Effector CD4-positive, alpha-beta T cell (primary cell): ENCODE results near the gene CAMK2A.

Experiments used
- DNase-seq: peaks from one replicate; pipeline ENCODE4 v3.0.0-alpha.2; 2020

CAMK2A gene

DNA sequence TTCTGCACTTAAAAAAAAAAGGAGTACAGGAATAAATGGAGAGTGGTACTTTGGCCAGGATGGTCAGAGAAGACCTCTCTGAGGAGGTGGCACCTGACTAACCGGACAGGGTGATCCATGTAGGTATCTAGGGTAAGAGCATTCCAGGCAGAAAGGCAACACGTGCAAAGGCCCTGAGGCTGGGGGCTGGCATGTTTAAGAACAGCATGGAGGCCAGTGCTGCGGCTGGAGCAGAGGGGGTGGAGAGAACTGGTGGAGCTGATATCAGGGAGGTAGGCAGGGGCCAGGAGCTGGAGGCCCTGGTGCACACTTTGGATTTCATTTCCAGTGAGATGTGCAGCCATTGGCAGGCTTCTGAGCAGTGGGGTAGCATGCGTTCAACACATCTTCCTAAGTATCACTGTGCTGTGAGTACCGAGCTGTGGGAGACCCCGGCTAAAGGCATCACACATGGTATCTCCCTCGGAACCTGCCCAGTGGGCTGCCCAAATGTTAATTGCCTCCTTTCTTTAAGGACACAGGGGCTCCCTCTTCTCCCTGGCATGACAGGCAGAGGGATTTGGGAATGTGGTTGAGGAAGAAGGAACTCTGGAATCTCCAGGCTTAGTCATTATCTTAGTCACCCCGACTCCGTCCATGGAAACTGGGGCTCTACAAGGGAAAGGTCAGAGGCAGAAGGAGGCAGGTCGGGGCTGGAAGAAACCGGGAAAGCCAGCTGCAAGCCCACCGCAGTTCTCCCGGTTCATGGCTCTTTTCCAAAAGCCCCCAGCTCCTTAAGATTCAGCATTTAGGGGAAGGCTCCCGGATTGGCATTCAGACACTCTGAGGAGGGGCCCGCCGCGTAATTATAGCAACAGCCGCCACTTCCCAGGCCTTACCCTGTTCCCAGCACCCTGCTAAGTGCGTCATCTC lies 81.1 kb downstream of the CAMK2A start:
- DNase-seq, result no peak

DNA sequence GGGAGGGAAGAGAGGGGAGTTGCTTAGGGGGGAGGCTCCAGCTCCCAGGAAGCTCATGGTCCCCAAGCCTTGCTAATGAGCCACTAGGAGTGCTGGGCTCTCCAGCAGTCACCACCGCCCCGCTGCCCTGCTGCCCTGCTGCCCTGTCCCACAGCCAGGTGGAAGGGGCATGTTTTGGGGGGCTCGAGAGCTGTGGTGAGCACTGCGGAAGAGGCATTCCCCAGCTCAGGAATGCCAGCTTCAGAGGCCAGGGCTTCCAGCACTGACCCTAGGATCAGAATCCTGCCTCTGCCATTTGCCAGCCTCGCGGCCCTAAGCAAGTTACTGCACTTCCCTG lies 82.8 kb downstream of the CAMK2A start:
- no peak for DNase-seq

DNA sequence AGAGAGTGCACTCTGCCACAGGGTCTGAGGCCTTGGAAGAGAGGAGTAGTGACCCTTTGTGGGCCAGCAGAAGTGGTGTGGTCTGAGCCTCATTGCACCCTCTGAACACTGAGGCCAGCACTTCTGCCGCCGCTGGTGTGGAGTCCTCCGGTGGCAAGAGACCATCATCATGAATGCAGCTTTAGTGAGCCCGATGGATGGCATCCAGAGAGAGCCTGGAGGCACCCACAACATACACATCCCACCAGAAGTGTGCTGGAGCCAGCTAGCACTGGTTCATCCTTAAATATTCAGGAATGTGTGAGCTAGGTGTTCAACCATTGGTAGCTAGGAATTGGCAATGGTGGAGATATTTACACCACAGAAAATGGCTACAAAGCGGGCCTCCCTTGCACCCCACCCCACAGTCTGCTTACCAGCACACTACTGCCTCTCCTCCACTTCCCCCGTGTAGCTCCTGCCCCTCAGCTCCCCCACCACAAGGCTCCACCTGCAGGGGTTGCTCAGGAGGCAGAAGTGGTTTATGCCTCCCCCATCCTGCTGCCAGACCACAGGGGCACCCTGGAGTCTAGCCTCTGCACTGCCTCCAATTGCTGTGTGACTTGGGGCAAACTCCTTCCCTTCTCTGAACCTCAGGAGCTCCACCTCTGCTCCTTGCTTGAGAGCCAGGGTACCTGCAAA lies 83.3 kb downstream of the CAMK2A start:
- DNase-seq, result no peak

DNA sequence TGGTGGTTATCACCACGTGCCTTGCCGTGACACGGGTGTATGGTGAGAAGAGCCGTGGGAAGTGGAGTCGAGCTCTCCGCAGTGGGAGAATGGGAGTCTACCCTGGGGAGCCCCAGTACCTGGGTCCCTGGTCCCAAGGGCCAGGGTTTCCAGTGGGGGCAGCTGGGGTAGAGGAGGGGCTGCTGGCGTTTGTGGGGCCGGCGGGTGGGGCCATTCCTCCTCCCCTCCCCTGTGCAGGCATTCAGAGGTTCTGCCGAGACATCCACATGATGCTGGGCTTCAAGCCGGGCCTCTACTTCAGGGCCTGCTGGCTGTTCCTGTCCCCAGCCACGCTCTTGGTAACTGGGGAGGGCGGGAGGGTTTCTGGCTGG lies 85.0 kb downstream of the CAMK2A start:
- no peak for DNase-seq

DNA sequence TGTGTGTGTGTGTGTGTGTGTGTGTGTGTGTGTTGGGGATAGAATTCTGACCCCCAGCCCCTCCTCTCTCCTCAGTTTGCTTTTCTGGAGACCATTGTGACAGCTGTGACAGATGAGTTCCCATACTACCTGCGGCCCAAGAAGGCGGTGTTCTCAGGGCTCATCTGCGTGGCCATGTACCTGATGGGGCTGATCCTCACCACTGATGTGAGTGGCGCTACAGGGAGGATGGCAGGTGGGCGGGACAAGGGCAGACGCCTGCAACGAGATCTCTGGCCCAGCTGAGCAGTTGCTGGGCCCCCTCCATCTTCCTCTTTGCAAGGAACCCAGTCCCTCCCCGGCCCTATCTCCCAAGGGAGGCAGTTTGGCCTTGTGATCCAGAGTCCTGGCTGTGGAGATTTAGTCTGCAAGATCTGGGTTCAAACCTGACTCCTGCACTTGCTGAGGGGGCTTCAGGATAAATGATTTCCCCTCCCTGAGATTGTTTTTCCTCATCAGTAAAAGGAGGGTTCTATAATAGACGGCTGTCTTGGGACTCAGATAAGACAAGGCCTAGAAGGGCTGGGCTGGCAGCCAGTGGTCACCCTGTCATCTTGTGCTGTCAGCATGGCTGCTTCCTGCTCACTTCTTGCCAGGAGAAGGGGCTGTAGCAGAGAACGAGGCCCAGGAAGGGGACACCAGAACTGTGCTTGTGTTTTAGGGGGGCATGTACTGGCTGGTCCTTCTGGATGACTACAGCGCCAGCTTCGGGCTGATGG lies 85.6 kb downstream of the CAMK2A start:
- DNase-seq, result no peak

DNA sequence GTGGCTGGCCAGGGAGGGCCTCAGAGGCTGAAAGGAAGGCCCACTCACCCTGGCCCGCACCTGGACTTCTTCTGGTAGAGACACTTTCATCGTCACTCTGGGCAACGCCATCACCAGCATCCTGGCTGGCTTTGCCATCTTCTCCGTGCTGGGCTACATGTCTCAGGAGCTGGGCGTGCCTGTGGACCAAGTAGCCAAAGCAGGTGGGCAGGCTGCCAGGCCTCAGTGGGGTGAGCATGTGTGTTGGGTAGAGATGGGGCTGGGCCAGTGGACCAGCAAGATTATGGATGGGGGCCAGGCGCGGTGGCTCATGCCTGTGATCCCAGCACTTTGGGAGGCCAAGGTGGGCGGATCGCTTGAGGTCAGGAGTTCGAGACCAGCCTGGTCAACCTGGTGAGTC lies 87.1 kb downstream of the CAMK2A start:
- DNase-seq, result no peak

DNA sequence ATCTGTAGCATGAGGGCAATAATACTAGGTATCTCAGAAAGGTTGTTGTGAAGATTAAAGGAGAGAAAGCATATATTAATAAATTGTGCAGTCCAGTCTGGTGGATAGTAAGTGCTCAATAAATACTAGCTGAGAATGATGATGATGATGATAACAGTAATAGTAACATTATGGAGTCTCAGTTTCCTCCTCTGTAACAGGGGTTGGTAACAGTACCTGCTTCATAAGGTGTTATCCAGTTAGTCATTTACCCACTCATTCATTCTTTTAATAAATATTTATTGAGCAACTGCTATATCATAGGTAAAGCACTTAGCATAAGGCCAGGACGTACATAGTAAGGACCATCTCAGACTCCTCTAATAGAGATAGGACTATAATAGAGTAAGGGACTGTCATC lies 92.1 kb downstream of the CAMK2A start:
- no peak for DNase-seq

DNA sequence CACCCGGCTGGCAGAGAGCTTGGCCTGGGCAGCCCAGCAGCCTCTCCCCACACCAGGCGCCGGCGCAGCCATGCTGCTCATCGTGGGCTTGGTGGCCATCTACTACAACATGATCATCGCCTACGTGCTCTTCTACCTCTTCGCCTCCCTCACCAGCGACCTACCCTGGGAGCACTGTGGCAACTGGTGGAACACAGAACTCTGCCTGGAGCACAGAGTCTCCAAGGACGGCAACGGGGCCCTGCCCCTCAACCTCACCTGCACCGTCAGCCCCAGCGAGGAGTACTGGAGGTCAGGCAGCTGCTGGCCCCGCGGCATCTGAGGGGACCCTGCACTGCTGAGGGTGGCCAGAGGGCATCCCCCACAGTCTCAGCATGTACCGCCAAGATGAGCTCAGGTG lies 92.6 kb downstream of the CAMK2A start:
- no peak for DNase-seq

DNA sequence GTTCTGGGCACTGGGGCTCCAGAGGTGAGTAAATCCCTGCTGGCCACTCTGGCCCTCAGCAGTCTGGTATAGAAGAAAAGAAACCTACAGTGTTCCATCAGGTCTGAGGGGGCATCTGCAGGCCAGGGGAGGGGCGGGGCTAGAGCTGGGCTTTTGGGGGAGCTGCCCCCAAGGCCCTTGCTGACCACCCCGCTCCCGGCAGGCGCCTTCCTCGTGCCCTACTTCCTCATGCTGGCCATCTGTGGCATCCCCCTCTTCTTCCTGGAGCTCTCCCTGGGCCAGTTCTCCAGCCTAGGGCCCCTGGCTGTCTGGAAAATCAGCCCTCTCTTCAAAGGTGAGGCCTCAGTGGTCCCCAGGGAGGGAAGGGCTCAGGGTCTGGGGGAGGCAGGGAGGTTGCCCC lies 93.1 kb downstream of the CAMK2A start:
- DNase-seq, result no peak

DNA sequence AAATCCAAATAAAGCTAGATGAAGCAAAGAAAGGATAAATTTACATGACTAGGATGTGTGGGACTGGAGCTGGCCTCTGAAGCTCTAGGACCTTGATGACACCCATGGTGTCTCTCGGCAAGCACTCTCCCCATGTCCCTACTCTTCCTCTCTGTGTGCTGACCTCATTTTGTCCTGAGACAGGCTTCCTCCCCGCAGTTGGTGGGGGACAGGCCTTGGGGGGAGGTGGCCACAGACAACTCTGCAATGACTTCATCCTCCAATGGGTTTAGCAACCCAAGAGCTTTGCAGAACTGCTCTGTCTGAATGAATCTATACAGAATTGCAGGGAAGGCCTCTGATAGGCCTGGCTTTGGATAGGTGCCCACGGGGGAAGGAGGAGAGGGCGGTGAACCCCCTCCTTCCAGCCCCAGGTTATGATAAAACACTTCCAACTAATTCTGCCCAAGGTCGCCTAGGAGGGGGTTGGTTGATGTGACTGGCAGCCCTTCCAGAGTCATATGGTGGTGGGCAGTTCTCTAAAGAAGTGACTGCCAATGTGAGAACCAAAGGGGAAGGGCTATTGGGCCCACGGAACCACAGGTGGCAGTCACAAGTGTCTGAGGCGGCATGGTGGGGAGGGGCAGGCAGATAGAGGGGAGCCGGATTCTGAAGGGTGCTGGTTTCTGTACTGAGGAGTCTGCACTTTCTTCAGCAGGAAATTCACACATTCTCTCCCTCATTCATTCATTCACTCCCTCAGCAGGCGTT lies 93.7 kb downstream of the CAMK2A start:
- DNase-seq, result no peak

DNA sequence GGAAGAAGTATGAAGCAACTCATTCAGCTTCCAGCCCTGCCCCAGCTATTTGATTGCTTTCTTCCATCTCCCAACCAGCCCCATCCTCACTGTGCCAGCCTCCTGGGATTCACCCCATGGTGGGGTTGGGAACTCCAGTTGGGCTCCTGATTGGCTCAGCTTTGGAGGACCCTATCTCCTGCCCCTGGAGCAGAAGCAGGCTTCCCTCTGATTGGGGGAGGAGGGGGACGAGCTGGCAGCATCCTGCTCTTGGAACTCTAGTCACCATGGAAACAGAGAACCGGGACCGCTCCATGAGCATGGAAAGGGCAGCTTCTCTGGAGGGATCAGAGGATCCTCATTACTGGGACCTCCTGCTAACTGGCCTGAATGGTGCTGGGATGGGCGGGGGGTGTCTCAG lies 97.1 kb downstream of the CAMK2A start:
- DNase-seq, result no peak

DNA sequence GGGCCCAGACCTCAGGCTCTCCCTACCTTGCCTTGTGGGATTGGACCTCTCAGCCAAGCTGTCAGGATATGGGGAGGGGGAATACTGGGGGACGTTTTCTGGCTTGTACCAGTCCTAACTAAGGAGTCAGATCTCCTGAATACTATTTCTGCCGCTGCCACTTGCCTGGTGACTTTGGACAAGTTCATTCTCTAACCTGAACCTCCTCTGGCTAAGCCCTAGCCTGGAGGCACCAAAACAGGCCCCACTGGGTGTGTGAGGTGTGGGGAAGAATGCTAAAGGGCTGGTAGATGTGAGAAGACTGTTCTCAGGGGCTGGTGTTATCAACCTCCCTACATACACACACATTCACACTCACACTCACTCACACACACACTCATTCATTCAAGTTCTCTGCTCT lies 98.6 kb downstream of the CAMK2A start:
- DNase-seq, result no peak

DNA sequence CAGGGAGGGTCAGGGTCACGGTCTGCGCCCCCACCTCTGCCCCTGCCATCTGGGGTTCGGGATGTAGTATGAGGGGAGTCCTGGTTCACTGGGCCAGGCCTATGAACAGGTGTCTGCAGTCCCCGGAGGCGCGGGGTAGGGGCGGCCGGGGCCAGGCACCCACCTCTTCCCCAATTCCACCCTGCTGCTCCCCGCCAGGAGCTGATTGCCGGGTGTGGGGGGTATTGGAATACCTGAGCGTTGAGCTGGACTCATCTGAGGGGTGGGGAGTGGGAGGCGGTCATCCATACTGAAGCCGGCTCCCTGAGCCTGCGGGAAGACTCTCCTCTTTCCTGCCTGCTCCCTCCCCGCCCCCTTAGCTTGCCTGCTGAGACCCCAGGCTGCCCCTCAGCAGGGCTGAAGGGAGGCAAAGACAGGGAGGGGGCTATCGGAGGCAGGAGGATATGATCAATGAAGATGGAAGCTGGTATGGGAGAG lies 99.0 kb downstream of the CAMK2A start:
- no peak for DNase-seq

DNA sequence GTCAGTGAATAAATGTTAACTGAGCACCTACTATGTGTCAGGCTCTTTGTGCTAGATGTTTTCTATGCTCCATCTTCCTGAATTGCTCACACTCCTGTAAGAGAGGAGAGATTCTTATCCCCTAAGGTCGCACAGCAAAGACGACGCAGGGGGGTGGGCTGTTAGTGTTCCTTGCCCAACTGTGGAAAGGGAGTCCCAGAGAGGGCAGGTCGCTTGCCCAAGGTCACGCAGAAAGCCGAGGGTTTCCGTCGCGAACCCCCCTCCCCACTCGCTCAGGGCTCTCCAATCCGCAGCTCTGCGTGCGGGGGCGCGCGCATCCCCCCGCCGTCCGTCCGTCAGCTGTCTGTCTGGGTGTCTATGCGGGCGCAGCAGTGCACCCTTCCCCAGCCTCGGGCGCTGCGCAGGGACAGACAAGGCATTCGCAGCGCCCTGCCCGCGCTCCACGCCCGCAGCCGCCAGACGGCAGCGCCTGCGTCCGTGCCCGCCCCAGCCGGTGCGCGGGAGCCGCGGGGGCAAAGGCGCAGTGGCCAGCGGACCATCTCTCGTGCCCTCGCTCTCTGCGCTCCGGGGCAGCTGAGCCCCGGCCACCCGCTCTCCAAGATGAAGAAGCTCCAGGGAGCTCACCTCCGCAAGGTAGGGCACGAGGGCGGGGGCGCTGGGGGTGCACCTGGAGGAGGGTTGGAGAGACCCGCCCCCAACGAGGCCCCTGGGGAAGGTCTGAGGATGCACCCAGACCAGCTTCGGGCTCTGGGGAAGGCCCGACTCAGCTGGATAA lies 99.7 kb downstream of the CAMK2A start, which contains the start of gene SLC6A7:
Gene SLC6A7 (plus strand): TSS at position 335 of the 775 bp plus-strand sequence. CDS start 266 bp downstream, at position 601.
- no peak for DNase-seq

DNA sequence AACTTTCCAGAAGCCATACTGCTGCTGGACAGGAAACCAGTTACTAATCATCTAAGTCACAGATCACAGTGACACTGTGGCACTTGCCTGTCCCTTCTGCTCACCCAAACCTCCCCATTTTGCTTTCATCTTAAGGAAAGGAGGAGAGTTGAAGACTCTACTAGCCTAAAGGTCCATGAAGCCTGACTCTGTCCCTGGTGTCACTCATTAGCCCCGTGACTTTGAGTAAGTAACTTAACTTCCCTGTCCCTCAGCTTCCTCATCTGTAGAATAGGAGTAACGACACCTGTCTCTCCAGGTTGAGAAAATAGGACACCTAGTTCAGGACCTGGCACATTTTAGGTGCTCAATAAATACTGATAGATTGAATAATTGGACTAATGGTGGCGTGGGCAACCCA lies 100.2 kb downstream of the CAMK2A start:
- DNase-seq, result no peak

DNA sequence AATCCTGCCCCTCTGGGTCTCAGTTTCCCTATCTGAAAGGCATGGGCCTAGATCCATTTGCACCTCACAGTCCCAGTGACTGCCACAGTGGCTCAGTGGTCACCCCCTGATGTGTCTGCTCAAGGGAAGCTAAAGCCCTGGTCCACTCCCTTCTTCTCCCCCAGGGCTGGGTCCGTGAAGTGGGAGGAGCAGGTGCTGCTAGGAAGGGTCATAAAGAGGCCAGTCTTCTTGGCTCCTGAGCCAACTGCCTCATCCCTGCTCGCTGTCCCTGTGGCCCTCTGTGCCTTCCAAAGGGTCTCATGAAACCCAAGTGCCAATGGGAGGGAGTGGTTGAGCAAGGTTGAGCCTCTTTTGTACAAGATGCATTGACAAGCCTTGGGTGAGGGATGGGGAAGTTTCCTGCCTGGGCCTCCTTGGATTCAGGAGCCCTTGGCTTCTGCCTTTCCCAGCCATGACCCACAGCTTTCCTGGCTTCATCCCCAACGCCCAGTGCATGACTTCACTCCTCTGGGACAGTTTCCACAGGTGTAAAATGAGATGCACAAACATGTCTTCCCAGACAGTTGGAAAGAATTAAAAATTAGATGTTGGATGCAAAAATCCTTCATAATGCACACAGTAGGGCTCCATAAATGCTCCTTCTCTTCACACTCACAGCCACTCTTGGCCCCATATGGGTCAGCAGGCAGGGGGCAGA lies 101.3 kb downstream of the CAMK2A start:
- DNase-seq, result no peak

DNA sequence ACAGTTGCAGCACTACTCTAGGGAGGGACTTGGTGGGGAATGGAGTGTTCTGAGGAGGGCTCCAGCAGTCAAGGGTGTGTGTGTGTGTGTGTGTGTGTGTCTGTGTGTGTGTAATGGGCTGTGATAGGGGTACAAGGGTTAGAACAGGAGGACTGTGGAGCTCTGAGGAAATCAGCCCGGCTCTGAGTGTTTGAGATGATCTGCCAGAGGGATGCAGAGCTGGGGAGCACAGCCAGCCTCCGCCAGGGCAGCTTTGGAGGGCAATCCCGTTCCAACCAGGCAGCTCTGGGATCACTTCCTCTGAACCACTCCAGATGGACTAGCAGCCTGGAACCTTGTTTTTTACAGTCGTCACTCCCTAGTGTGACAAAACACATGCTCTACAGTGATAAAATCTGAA lies 102.7 kb downstream of the CAMK2A start:
- no peak for DNase-seq

DNA sequence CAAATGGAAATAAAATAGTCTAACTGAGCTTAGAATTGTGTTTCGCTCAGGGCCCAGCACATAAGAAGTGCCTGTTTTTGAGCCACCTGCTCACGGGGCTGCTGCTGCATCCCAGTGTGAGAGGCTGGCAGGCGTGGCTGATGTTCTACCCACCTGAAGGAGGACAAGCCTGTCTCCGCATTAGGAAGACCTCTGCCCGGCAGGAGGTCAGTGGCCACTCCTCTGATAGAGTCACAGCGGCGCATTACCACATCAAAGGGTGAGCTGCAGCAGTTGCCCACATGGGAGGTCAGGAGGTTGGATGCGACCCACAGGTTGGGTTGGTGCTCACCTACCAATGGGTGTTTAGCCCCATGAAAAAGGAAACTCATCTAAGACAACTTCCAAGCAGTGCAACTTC lies 103.4 kb downstream of the CAMK2A start:
- no peak for DNase-seq

DNA sequence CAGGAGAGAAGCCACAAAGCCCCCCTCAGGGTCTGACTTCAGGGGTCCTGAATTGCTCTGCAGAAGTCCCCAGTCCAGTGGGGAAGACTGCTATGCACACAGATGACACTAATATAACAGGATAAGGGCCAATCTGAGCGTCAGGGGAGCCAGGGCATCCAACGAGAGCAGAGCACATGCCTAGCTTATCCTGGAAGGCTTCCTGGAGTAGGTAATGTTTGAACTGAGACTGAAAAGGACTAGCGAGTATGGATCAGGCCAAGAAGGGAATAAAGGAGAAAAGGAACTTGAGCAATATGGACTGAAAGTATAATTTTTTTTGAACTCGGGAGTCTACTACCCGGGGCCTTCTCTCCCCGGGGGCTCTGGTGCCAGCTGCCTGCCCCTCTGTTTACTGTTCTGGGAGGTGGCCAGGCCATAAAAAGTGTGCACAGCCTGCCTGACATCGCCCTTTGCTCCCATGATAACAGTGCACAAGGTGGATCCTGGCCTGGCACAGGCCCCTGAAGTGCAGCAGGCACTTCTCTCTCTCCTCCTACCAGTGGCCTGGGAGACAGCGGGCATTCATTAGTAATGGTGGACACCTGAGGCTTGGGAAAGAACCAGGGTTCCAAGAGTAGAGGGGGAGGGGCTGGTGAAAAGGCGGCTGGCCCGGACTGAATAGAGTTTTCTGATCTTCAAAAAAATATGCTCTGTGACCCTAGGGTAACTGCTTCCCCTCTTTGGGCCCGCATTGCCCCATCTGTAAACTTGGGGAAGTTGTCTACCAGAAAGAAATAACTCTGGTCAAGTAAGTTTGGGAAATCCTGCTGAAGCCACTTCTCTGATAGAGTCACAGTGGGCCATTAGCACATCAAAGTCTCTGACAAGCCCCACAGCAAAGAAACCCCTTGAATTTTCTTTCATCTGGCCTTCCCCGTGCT lies 104.3 kb downstream of the CAMK2A start:
- DNase-seq, result no peak

DNA sequence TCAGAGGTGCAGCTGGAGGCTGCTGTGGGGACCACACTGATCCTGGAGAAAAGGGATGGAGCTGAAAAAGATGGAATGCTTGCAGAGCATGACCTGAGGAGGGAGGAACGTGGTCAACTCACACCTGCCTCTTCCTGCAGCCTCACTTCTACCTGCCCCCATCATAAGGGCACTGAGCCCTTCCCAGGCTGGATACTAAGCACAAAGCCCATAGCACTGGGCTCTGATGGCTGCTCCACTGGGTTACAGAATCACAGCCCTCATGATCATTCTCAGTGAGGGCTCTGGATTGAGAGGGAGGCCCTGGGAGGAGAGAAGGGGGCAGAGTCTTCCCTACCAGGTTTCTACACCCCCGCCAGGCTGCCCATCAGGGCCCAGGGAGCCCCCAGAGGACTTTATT lies 105.6 kb downstream of the CAMK2A start:
- DNase-seq, result no peak
